NCI-H82 treated with DMSO at 0.1 percent for 48 hours (cell line): ENCODE results near the gene MCF2L2.

Experiments used
- DNase-seq: peaks from one replicate; lab custom pipeline; 2025; ENCODE audit not compliant: unreplicated experiment; lab: John Stamatoyannopoulos, UW

The MCF2L2 gene

GRCh38 chr3:183328823-183329222, 99.6 kb downstream of the MCF2L2 start:
- DNase-seq, result no peak

- no peak for DNase-seq
These were observed 100.3 kb downstream of the MCF2L2 start for GRCh38 chr3:183328164-183328563.

- no peak for DNase-seq
These were observed 101.1 kb downstream of the MCF2L2 start for GRCh38 chr3:183327343-183327742.

GRCh38 chr3:183324083-183324482, 104.3 kb downstream of the MCF2L2 start:
- no peak for DNase-seq

- no peak for DNase-seq
These were observed 109.0 kb downstream of the MCF2L2 start for GRCh38 chr3:183319371-183319770.

- DNase-seq, result no peak
These were observed 109.5 kb downstream of the MCF2L2 start for GRCh38 chr3:183318877-183319276.

GRCh38 chr3:183317886-183318865, 110.2 kb downstream of the MCF2L2 start:
- DNase-seq, result no peak

GRCh38 chr3:183317271-183317670, 111.1 kb downstream of the MCF2L2 start:
- DNase-seq, result no peak

GRCh38 chr3:183315739-183316138, 112.7 kb downstream of the MCF2L2 start:
- DNase-seq, result no peak

GRCh38 chr3:183313764-183314163, 114.7 kb downstream of the MCF2L2 start:
- DNase-seq, result no peak

- no peak for DNase-seq
These were observed 115.1 kb downstream of the MCF2L2 start for GRCh38 chr3:183313351-183313750.

GRCh38 chr3:183312433-183312832, 116.0 kb downstream of the MCF2L2 start:
- DNase-seq, result no peak

- DNase-seq, result no peak
These were observed 117.5 kb downstream of the MCF2L2 start for GRCh38 chr3:183310936-183311335.

- no peak for DNase-seq
These were observed 119.1 kb downstream of the MCF2L2 start for GRCh38 chr3:183309276-183309675.

GRCh38 chr3:183308751-183309150, 119.7 kb downstream of the MCF2L2 start:
- DNase-seq, result no peak

GRCh38 chr3:183307749-183308148, 120.7 kb downstream of the MCF2L2 start:
- DNase-seq, result no peak

- DNase-seq, result no peak
These were observed 121.4 kb downstream of the MCF2L2 start for GRCh38 chr3:183306798-183307671.

GRCh38 chr3:183303690-183304089, 124.7 kb downstream of the MCF2L2 start:
- no peak for DNase-seq

GRCh38 chr3:183301937-183302580, 126.4 kb downstream of the MCF2L2 start:
- no peak for DNase-seq

- no peak for DNase-seq
These were observed 127.3 kb downstream of the MCF2L2 start for GRCh38 chr3:183300996-183301562.

GRCh38 chr3:183299976-183300375, 128.4 kb downstream of the MCF2L2 start:
- DNase-seq, result no peak
